Measurements from ENCODE around the gene FLNB. TPM values are rescaled to one million over a fixed set of nuclear protein-coding genes. Genes with fewer than 3 reads are reported as not detected.

Gene FLNB
- total and polyA plus RNA-seq, 2 of the 8 experiments (the other 6 are each of a cell fraction or from before 2014, with no cell fraction given): 72.3 to 118 TPM

- no peak overlapping the region for H4K5ac ChIP-seq (ENCODE audit: insufficient read length, low read depth, low read length)
- H4K8ac ChIP-seq (ENCODE audit: extremely low read depth, insufficient read depth, low read length): no peak overlapping the region
- no peak overlapping the region for H3K23ac ChIP-seq (ENCODE audit: insufficient read length)
- no peaks in the 10 kb centered on the region for H3K4me1 ChIP-seq (replicated peaks in 1 of 4; ENCODE audit: control insufficient read depth in 3 of 4, insufficient read depth in 4 of 4, low read length in 3 of 4)
- H2BK15ac ChIP-seq (ENCODE audit: low read length): no peak overlapping the region
- TF ChIP-seq SIN3A (conservative IDR thresholded peaks at IDR 0.05 in 1 of 2, IDR thresholded peaks at IDR 0.05 in 1 of 2; ENCODE audit: low read depth in 1 of 2, low read length in 2 of 2) (no peak), NANOG (IDR thresholded peaks at IDR 0.05; ENCODE audit: insufficient read depth, low read depth, low read length, poor library complexity, severe bottlenecking) (no peak)
- no peaks in the 10 kb centered on the region for H3K27me3 ChIP-seq (replicated peaks in 1 of 4; ENCODE audit: control insufficient read depth in 3 of 4, extremely low read depth in 1 of 4, insufficient read depth in 3 of 4, low read length in 3 of 4)
- no peak overlapping the region for H3K56ac ChIP-seq (replicated peaks; ENCODE audit: insufficient read length, low read depth, low read length)
- H3K79me1 ChIP-seq (ENCODE audit: low read depth, low read length): no peaks in the 10 kb centered on the region; the same call in 1 of the 2 replicates
- no peak overlapping the region for H3K9ac ChIP-seq (replicated peaks in 1 of 4; ENCODE audit: extremely low read depth in 1 of 4, low read depth in 3 of 4, low read length in 3 of 4)
- H4K91ac ChIP-seq (replicated peaks; ENCODE audit: insufficient read length, low read length): no peak overlapping the region
- no peak for FAIRE-seq
- H2BK5ac ChIP-seq (ENCODE audit: low read depth, low read length): no peak overlapping the region; the same call in 1 of the 2 replicates
- H3K79me2 ChIP-seq (ENCODE audit: control insufficient read depth in 1 of 2, insufficient read depth in 2 of 2, low read length in 2 of 2): no peaks in the 10 kb centered on the region
- H3K23me2 ChIP-seq (ENCODE audit: low read depth, low read length): peaks cover 2% of the 10 kb centered on the region; the same call in 1 of the 2 replicates
- no peak overlapping the region for H3K27ac ChIP-seq (ENCODE audit: low read depth, low read length)
- H2AK5ac ChIP-seq (ENCODE audit: low read depth, low read length): no peak overlapping the region
- peaks cover 0 to 3% of the 10 kb centered on the region in 2 experiments for H4K20me1 ChIP-seq (replicated peaks in 1 of 2; ENCODE audit: control insufficient read depth in 1 of 2, insufficient read depth in 2 of 2, low read length in 2 of 2)
- H2BK120ac ChIP-seq (replicated peaks; ENCODE audit: low read depth, low read length): no peak overlapping the region
- no peak overlapping the region for H3K4ac ChIP-seq (replicated peaks; ENCODE audit: insufficient read length, low read depth, low read length)
- H2BK20ac ChIP-seq (ENCODE audit: low read length): no peak overlapping the region
- H3K4me2 ChIP-seq (ENCODE audit: insufficient read depth in 1 of 2, low read depth in 2 of 2, low read length in 2 of 2): no peak overlapping the region
- H2AFZ ChIP-seq (ENCODE audit: low read length): no peak overlapping the region
- no peak for DNase-seq (ENCODE audit: low read depth in 1 of 2, low spot score in 2 of 2)
- no peak overlapping the region for H2BK12ac ChIP-seq (ENCODE audit: low read depth, low read length)
- ChIA-PET POLR2A (ENCODE audit: partially characterized antibody) (no interaction called here), CTCF (ENCODE audit: partially characterized antibody) (interaction anchor here (0.7 to 2.6 kb wide), 4 partner anchors 8 to 270 kb away, joined by 3 to 12 read pairs (median 5); no protein-coding TSS in a partner anchor)
- H3K4me3 ChIP-seq (ENCODE audit: extremely low read depth in 1 of 4, insufficient read depth in 2 of 4, low read depth in 3 of 4, low read length in 4 of 4): no peak overlapping the region
- H3K18ac ChIP-seq (ENCODE audit: extremely low read depth, low read length): no peak overlapping the region
- H3K9me3 ChIP-seq (ENCODE audit: insufficient read depth in 2 of 2, low read depth in 1 of 2, low read length in 1 of 2): no peaks in the 10 kb centered on the region
- 84% methylated on average over 11 of the region's 11 CpGs; no CpG with 5 or more reads in 1 of the 2 experiments for whole genome bisulfite sequencing, 2 experiments (ENCODE audit: extremely low coverage in 1 of 2, insufficient coverage in 1 of 2, insufficient read length in 1 of 2, insufficient replicate concordance in 2 of 2, low coverage in 1 of 2, low lambda C conversion rate in 2 of 2, missing lambda C conversion rate in 1 of 2)
- peaks cover 4 to 56% (median 38%) of the 10 kb centered on the region in 4 experiments for H3K36me3 ChIP-seq (ENCODE audit: control insufficient read depth in 2 of 4, insufficient read depth in 4 of 4, low read length in 3 of 4)
- H3K14ac ChIP-seq (ENCODE audit: insufficient read length): no peak overlapping the region
Measured at GRCh38 chr3:58130591-58130990, 122.4 kb downstream of the FLNB start.
